ENCODE measurements around the gene LPIN3.

DNA sequence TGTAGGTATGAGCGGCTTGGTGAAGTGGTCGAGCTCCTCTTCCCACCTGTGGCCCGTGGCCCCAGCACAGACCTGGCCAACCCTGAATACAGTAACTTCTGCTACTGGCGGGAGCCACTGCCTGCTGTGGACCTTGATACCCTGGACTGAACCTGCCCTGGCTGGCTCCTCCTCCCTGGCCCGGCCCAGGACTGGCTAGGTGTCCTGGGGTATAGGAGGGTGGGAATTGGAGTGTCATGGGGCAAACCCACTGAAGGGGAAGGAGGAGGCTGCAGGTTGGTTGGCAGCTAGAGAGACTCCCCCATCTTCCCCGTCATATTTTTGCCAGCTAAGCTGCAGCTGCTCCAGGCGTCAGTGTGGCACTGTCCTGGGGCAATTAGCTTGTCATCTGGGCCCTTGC is 18.1 kb downstream of the LPIN3 start:
- no peak for TF ChIP-seq POLR2AphosphoS5 (IDR thresholded peaks at IDR 0.05; ENCODE audit: insufficient read depth, low read depth, low read length)
- TF ChIP-seq, protein P1, sequence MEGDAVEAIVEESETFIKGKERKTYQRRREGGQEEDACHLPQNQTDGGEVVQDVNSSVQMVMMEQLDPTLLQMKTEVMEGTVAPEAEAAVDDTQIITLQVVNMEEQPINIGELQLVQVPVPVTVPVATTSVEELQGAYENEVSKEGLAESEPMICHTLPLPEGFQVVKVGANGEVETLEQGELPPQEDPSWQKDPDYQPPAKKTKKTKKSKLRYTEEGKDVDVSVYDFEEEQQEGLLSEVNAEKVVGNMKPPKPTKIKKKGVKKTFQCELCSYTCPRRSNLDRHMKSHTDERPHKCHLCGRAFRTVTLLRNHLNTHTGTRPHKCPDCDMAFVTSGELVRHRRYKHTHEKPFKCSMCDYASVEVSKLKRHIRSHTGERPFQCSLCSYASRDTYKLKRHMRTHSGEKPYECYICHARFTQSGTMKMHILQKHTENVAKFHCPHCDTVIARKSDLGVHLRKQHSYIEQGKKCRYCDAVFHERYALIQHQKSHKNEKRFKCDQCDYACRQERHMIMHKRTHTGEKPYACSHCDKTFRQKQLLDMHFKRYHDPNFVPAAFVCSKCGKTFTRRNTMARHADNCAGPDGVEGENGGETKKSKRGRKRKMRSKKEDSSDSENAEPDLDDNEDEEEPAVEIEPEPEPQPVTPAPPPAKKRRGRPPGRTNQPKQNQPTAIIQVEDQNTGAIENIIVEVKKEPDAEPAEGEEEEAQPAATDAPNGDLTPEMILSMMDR (IDR thresholded peaks at IDR 0.05; ENCODE audit: extremely low read depth in 1 of 2, insufficient read depth in 1 of 2, low read depth in 1 of 2, low read length in 2 of 2) = no peak
- TF ChIP-seq POLR2A (IDR thresholded peaks at IDR 0.05; ENCODE audit: low read depth, low read length) = no peak
- TF ChIP-seq MYC (IDR thresholded peaks at IDR 0.05; ENCODE audit: low read depth, low read length) = no peak
- TF ChIP-seq EZH2 (IDR thresholded peaks at IDR 0.05; ENCODE audit: borderline replicate concordance, low read depth, low read length, severe bottlenecking) = no peak
- TF ChIP-seq, protein P2, sequence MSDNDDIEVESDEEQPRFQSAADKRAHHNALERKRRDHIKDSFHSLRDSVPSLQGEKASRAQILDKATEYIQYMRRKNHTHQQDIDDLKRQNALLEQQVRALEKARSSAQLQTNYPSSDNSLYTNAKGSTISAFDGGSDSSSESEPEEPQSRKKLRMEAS (IDR thresholded peaks at IDR 0.05; ENCODE audit: insufficient read depth, insufficient read length) = no peak
- TF ChIP-seq JUN (IDR thresholded peaks at IDR 0.05; ENCODE audit: borderline replicate concordance, insufficient read depth, insufficient read length, low read depth) = no peak
- TF ChIP-seq FOS (IDR thresholded peaks at IDR 0.05; ENCODE audit: borderline replicate concordance, insufficient read depth, low read length) = no peak
